Neuronal stem cell (in vitro differentiated cells): ENCODE data around the gene RAD51AP1.
"Not testable (repeated sequence)": the region's sequence is repeated elsewhere in the genome, so short reads cannot be mapped to it uniquely, and the experiment has no call there.

ENCODE experiments used
- DNase-seq: peaks from one replicate; pipeline ENCODE4 v3.0.0-alpha.2; 2013; ENCODE audit warnings: low spot score
- H2AFZ ChIP-seq: one replicate; pipeline ENCODE4 v1.6.1; 2013; ENCODE audit warnings: mild to moderate bottlenecking, low read length, inconsistent platforms
- H2AK5ac ChIP-seq: 2 replicates; pipeline ENCODE4 v1.6.1; 2013; ENCODE audit warnings: low read depth, mild to moderate bottlenecking, inconsistent platforms, low read length, moderate library complexity, mixed read lengths
- H2BK120ac ChIP-seq: 2 replicates; pipeline ENCODE4 v1.6.1; 2013; ENCODE audit warnings: low read depth, mild to moderate bottlenecking, inconsistent platforms, low read length, moderate library complexity, mixed read lengths
- H2BK12ac ChIP-seq: one replicate; pipeline ENCODE4 v1.6.1; 2013; ENCODE audit warnings: low read length, inconsistent platforms
- H2BK15ac ChIP-seq: 2 replicates; pipeline ENCODE4 v1.6.1; 2013; ENCODE audit warnings: mild to moderate bottlenecking, low read length, inconsistent platforms, mixed read lengths
- H2BK5ac ChIP-seq: one replicate; pipeline ENCODE4 v1.6.1; 2013; ENCODE audit warnings: inconsistent platforms, mild to moderate bottlenecking, low read length, moderate library complexity
- H3K14ac ChIP-seq: one replicate; pipeline ENCODE4 v1.6.1; 2013; ENCODE audit warnings: low read length, inconsistent platforms
- H3K18ac ChIP-seq: 2 replicates; pipeline ENCODE4 v1.6.1; 2013; ENCODE audit warnings: low read length, inconsistent platforms
- H3K23ac ChIP-seq: 2 replicates; pipeline ENCODE4 v1.6.1; 2013; ENCODE audit warnings: low read depth, mild to moderate bottlenecking, mixed read lengths, low read length, inconsistent platforms; ENCODE audit not compliant: poor library complexity
- H3K27ac ChIP-seq: replicated peaks from 3 replicates; pipeline ENCODE4 v1.5.1; 2013; ENCODE audit warnings: low read length, inconsistent platforms
- H3K27me3 ChIP-seq, 3 experiments: 2 replicates each; pipeline ENCODE4 v1.6.1; 2013; ENCODE audit warnings: low read length in 3 of 3, mild to moderate bottlenecking in 2 of 3, inconsistent platforms in 1 of 3, low read depth in 1 of 3, mixed read lengths in 1 of 3, moderate library complexity in 1 of 3; ENCODE audit not compliant: control insufficient read depth in 3 of 3, insufficient read depth in 3 of 3
- H3K36me3 ChIP-seq, 2 donors: replicated peaks in 1 of 2; 2 replicates each; pipeline ENCODE4 v1.6.1; 2013; ENCODE audit warnings: low read length in 2 of 2; ENCODE audit not compliant: control insufficient read depth in 2 of 2, insufficient read depth in 2 of 2
- H3K4ac ChIP-seq: 2 replicates; pipeline ENCODE4 v1.6.1; 2013; ENCODE audit warnings: inconsistent platforms, mild to moderate bottlenecking, low read length, moderate library complexity
- H3K4me1 ChIP-seq, 2 donors: 1 replicate in 1 of 2; 2 replicates in 1 of 2; pipeline ENCODE4 v1.6.1; 2013; ENCODE audit warnings: low read length in 2 of 2, low read depth in 1 of 2; ENCODE audit not compliant: control insufficient read depth in 2 of 2, insufficient read depth in 1 of 2
- H3K4me2 ChIP-seq: one replicate; pipeline ENCODE4 v1.6.1; 2013; ENCODE audit warnings: mild to moderate bottlenecking, low read length, inconsistent platforms; ENCODE audit not compliant: insufficient read depth, poor library complexity, severe bottlenecking
- H3K4me3 ChIP-seq, 2 donors: 2 replicates each; pipeline ENCODE4 v1.5.1; 2013; ENCODE audit warnings: low read length in 2 of 2, mild to moderate bottlenecking in 2 of 2, inconsistent platforms in 1 of 2, moderate library complexity in 1 of 2
- H3K79me1 ChIP-seq: one replicate; pipeline ENCODE4 v1.6.1; 2013; ENCODE audit warnings: low read depth, mild to moderate bottlenecking, inconsistent platforms, low read length, moderate library complexity
- H3K9ac ChIP-seq: one replicate; pipeline ENCODE4 v1.6.1; 2013; ENCODE audit warnings: mild to moderate bottlenecking, low read depth, low read length, inconsistent platforms; ENCODE audit not compliant: poor library complexity
- H3K9me3 ChIP-seq, 2 donors: replicated peaks in 1 of 2; 2 replicates each; pipeline versions ENCODE3 to v1.6.1; 2013; ENCODE audit warnings: low read length in 2 of 2, mild to moderate bottlenecking in 2 of 2, inconsistent platforms in 1 of 2, low read depth in 1 of 2, mixed read lengths in 1 of 2, moderate library complexity in 1 of 2; ENCODE audit not compliant: control insufficient read depth in 2 of 2, insufficient read depth in 1 of 2
- H4K8ac ChIP-seq: one replicate; pipeline ENCODE4 v1.6.1; 2013; ENCODE audit warnings: low read depth, mild to moderate bottlenecking, inconsistent platforms, low read length, moderate library complexity
- H4K91ac ChIP-seq: one replicate; pipeline ENCODE4 v1.6.1; 2013; ENCODE audit warnings: low read length, low read depth, mild to moderate bottlenecking, inconsistent platforms; ENCODE audit not compliant: poor library complexity
- WGBS, 2 donors: extraction: QIAGEN DNeasy Blood & Tissue Kit; methylation state at CpG; one replicate each; pipeline ENCODE4 v1.1.7; 2013; ENCODE audit warnings: missing lambda C conversion rate in 2 of 2, mixed read lengths in 1 of 2; ENCODE audit not compliant: insufficient read length in 2 of 2, insufficient replicate concordance in 1 of 2; ENCODE audit errors: extremely low coverage in 2 of 2; 5-methylcytosine and 5-hydroxymethylcytosine counted together

Gene RAD51AP1

GRCh38 chr12:4506870-4507269, 31.8 kb upstream of the RAD51AP1 start:
- no peak overlapping the region for H2BK5ac ChIP-seq
- no peak overlapping the region for H2AK5ac ChIP-seq
- H2BK15ac ChIP-seq = no peak overlapping the region
- 100% methylated on average over 1 of the region's 5 CpGs; no CpG with 5 or more reads in 1 of the 2 donors for WGBS, 2 donors
- H3K4ac ChIP-seq = no peak overlapping the region
- H3K27me3 ChIP-seq = no peaks in the 10 kb centered on the region
- DNase-seq = no peak
- no peaks in the 10 kb centered on the region for H3K79me1 ChIP-seq
- H2AFZ ChIP-seq = no peak overlapping the region
- H3K18ac ChIP-seq = no peak overlapping the region
- no peak overlapping the region for H2BK120ac ChIP-seq
- H3K4me1 ChIP-seq = no peaks in the 10 kb centered on the region
- H2BK12ac ChIP-seq = no peak overlapping the region
- no peak overlapping the region for H3K14ac ChIP-seq
- H3K4me3 ChIP-seq = no peak overlapping the region
- H3K23ac ChIP-seq = no peak overlapping the region
- H4K8ac ChIP-seq = no peak overlapping the region
- no peaks in the 10 kb centered on the region for H3K9me3 ChIP-seq
- no peak overlapping the region for H3K9ac ChIP-seq
- H3K4me2 ChIP-seq = no peak overlapping the region
- H4K91ac ChIP-seq = no peak overlapping the region
- H3K27ac ChIP-seq = no peak overlapping the region
- peaks cover 3 to 35% of the 10 kb centered on the region in 2 donors for H3K36me3 ChIP-seq

- not testable (repeated sequence) for H3K4me3 ChIP-seq, H3K27ac ChIP-seq, H3K9me3 ChIP-seq, H3K9ac ChIP-seq, H2AK5ac ChIP-seq, H3K14ac ChIP-seq, H3K27me3 ChIP-seq, H4K91ac ChIP-seq, H2BK5ac ChIP-seq, H4K8ac ChIP-seq, H2BK15ac ChIP-seq, H3K18ac ChIP-seq, DNase-seq, H2BK12ac ChIP-seq, H3K4me2 ChIP-seq, H2AFZ ChIP-seq, H3K23ac ChIP-seq, H2BK120ac ChIP-seq, H3K4me1 ChIP-seq, H3K4ac ChIP-seq, H3K79me1 ChIP-seq
- whole genome bisulfite sequencing, 2 donors = no CpG with 5 or more reads among the region's 4 CpGs
- peaks cover 3 to 24% of the 10 kb centered on the region in 2 donors for H3K36me3 ChIP-seq
These were observed 30.2 kb upstream of the RAD51AP1 start for GRCh38 chr12:4508503-4508902.

- H2BK120ac ChIP-seq, H3K4me3 ChIP-seq, H3K27ac ChIP-seq, H2BK15ac ChIP-seq, H2BK12ac ChIP-seq, H3K79me1 ChIP-seq, H3K23ac ChIP-seq, H3K4me2 ChIP-seq, H2AK5ac ChIP-seq, DNase-seq, H4K8ac ChIP-seq, H3K18ac ChIP-seq, H3K27me3 ChIP-seq, H2AFZ ChIP-seq, H3K4me1 ChIP-seq, H2BK5ac ChIP-seq, H3K9me3 ChIP-seq, H3K14ac ChIP-seq, H3K4ac ChIP-seq, H4K91ac ChIP-seq, H3K9ac ChIP-seq: not testable (repeated sequence)
- WGBS, 2 donors = no CpG with 5 or more reads among the region's 12 CpGs
- peaks cover 0 to 16% of the 10 kb centered on the region in 2 donors for H3K36me3 ChIP-seq
These were observed 29.4 kb upstream of the RAD51AP1 start for GRCh38 chr12:4509269-4509668.

- Histone ChIP-seq H2AFZ (no peak overlapping the region), H3K9me3 (no peaks in the 10 kb centered on the region), H3K79me1 (no peaks in the 10 kb centered on the region), H3K27ac (no peak overlapping the region), H3K27me3 (no peaks in the 10 kb centered on the region), H3K36me3 (peaks cover 2 to 54% of the 10 kb centered on the region in 2 donors), H3K23ac (no peak overlapping the region), H3K4me1 (no peaks in the 10 kb centered on the region), H3K14ac (no peak overlapping the region), H3K9ac (no peak overlapping the region), H3K4me3 (no peak overlapping the region), H3K18ac (no peak overlapping the region), H4K8ac (no peak overlapping the region), H2BK12ac (no peak overlapping the region), H2BK15ac (no peak overlapping the region), H3K4me2 (no peak overlapping the region), H2BK120ac (no peak overlapping the region), H4K91ac (no peak overlapping the region), H2AK5ac (no peak overlapping the region), H2BK5ac (no peak overlapping the region), H3K4ac (no peak overlapping the region)
- WGBS, 2 donors = no CpG with 5 or more reads among the region's 5 CpGs
- DNase-seq = no peak
These were observed 20.5 kb upstream of the RAD51AP1 start for GRCh38 chr12:4518106-4518728.
